ENCODE measurements around the gene RHOU. TPM values are rescaled to one million over a fixed set of nuclear protein-coding genes. Genes with fewer than 3 reads are reported as not detected.

The RHOU gene
- total RNA-seq, 1 donor from 2014 or later = 4.2 TPM

Other genes starting within 250 kb of the RHOU start
- 81.7 TPM for gene RNF187, start 248.1 kb upstream of the RHOU start, total RNA-seq

Measured in Right ventricle myocardium superior (tissue), 1 donor.